GM12878 (cell line): ENCODE data around the gene NPAS2.

ENCODE experiments used
- EP300 ChIP-seq, 2 experiments: fragments of 150-350 bp in 1 of 2; IDR thresholded peaks; 2 replicates each; pipeline ENCODE4 v1.6.1; 2011 to 2012; ENCODE audit warnings: low read depth in 2 of 2, low read length in 2 of 2, borderline replicate concordance in 1 of 2, improper control_type of control experiment in 1 of 2, inconsistent platforms in 1 of 2; ENCODE audit not compliant: control insufficient read depth in 1 of 2
- GABPA ChIP-seq: IDR thresholded peaks from 2 replicates; pipeline ENCODE4 v1.6.1; 2014; ENCODE audit warnings: antibody characterized with exemption, low read depth, mild to moderate bottlenecking, inconsistent platforms
- PAX8 ChIP-seq: fragments of 450-650 bp; IDR thresholded peaks from 2 replicates; pipeline ENCODE4 v1.6.1; 2017; ENCODE audit warnings: mild to moderate bottlenecking, moderate library complexity
- POLR2AphosphoS5 ChIP-seq: IDR thresholded peaks from 2 replicates; pipeline ENCODE4 v1.6.1; 2011; ENCODE audit warnings: mild to moderate bottlenecking, low read length, inconsistent platforms
- REST ChIP-seq: IDR thresholded peaks from 2 replicates; pipeline ENCODE4 v1.6.1; 2012; ENCODE audit warnings: mild to moderate bottlenecking, low read depth, low read length
- TCF12 ChIP-seq: IDR thresholded peaks from 2 replicates; pipeline ENCODE4 v1.6.1; 2011; ENCODE audit warnings: low read depth, mild to moderate bottlenecking, low read length
- ZBED1 ChIP-seq: IDR thresholded peaks from 2 replicates; pipeline ENCODE4 v1.6.1; 2016; ENCODE audit warnings: borderline replicate concordance
- TF ChIP-seq, protein P1 (sequence below), 3 experiments: IDR thresholded peaks in 2 of 3; conservative IDR thresholded peaks in 1 of 3; 2 replicates each; pipeline ENCODE4 v1.5.1; 2011; ENCODE audit warnings: low read depth in 3 of 3, low read length in 3 of 3, mild to moderate bottlenecking in 3 of 3, control low read depth in 2 of 3, moderate library complexity in 2 of 3, inconsistent platforms in 1 of 3, mixed read lengths in 1 of 3; ENCODE audit not compliant: control insufficient read depth in 2 of 3, insufficient read depth in 1 of 3; ENCODE audit errors: extremely low read depth in 1 of 3

- no peak for TF ChIP-seq PAX8
- TF ChIP-seq, protein P1, sequence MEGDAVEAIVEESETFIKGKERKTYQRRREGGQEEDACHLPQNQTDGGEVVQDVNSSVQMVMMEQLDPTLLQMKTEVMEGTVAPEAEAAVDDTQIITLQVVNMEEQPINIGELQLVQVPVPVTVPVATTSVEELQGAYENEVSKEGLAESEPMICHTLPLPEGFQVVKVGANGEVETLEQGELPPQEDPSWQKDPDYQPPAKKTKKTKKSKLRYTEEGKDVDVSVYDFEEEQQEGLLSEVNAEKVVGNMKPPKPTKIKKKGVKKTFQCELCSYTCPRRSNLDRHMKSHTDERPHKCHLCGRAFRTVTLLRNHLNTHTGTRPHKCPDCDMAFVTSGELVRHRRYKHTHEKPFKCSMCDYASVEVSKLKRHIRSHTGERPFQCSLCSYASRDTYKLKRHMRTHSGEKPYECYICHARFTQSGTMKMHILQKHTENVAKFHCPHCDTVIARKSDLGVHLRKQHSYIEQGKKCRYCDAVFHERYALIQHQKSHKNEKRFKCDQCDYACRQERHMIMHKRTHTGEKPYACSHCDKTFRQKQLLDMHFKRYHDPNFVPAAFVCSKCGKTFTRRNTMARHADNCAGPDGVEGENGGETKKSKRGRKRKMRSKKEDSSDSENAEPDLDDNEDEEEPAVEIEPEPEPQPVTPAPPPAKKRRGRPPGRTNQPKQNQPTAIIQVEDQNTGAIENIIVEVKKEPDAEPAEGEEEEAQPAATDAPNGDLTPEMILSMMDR (IDR thresholded peaks at IDR 0.05 in 2 of 3, conservative IDR thresholded peaks at IDR 0.05 in 1 of 3; ENCODE audit: control insufficient read depth in 2 of 3, extremely low read depth in 1 of 3, insufficient read depth in 1 of 3, low read depth in 3 of 3, low read length in 3 of 3) = no peak
- TF ChIP-seq GABPA = no peak
- no peak for TF ChIP-seq REST
- no peak for TF ChIP-seq ZBED1
- no peak for TF ChIP-seq EP300 (IDR thresholded peaks at IDR 0.05; ENCODE audit: borderline replicate concordance in 1 of 2, control insufficient read depth in 1 of 2, low read depth in 2 of 2, low read length in 2 of 2)
- TF ChIP-seq POLR2AphosphoS5 = no peak
- no peak for TF ChIP-seq TCF12
Observed at GRCh38 chr2:100975521-100975785, 155.5 kb downstream of the NPAS2 start.
